ENCODE results near the gene SHMT1. TPM values are rescaled to one million over a fixed set of nuclear protein-coding genes. Genes with fewer than 3 reads are reported as not detected.

SHMT1 gene
- total and polyA plus RNA-seq, 2 donors (not counting 1 experiment from before 2014, with no cell fraction given): 11.9 to 12.6 TPM

GRCh38 chr17:18318771-18319450 lies 44.4 kb downstream of the SHMT1 start:
- Histone ChIP-seq H3K4me1 (ENCODE audit: control insufficient read depth, extremely low read depth, insufficient read depth, low read length) (peaks cover 5% of the 10 kb centered on the region), H4K20me1 (ENCODE audit: control insufficient read depth, extremely low read depth, insufficient read depth, low read length) (no peaks in the 10 kb centered on the region), H2AFZ (ENCODE audit: low read length) (no peak overlapping the region), H3K4me3 (replicated peaks in 1 of 4; ENCODE audit: control extremely low read depth in 1 of 4, insufficient read depth in 1 of 4, low read depth in 3 of 4, low read length in 4 of 4) (peak overlapping the region in 1 of 4 experiments; percentile 35), H3K9me3 (ENCODE audit: control insufficient read depth, insufficient read depth, low read depth, low read length) (no peaks in the 10 kb centered on the region), H3K27ac (ENCODE audit: insufficient read depth, low read length) (no peak overlapping the region), H3K9ac (ENCODE audit: insufficient read depth, low read length) (no peak overlapping the region), H3K4me2 (ENCODE audit: extremely low read depth, insufficient read depth, low read length) (no peak overlapping the region), H3K36me3 (ENCODE audit: control insufficient read depth, insufficient read depth, low read length) (peaks cover 16% of the 10 kb centered on the region), H3K79me2 (ENCODE audit: control insufficient read depth, insufficient read depth, low read length) (peaks cover 59% of the 10 kb centered on the region), H3K27me3 (ENCODE audit: control insufficient read depth, insufficient read depth, low read length) (no peaks in the 10 kb centered on the region)
- no peak for TF ChIP-seq EZH2 (IDR thresholded peaks at IDR 0.05; ENCODE audit: low read length, missing control alignments)
- no peak for TF ChIP-seq CTCF (conservative IDR thresholded peaks at IDR 0.05 in 1 of 2, IDR thresholded peaks at IDR 0.05 in 1 of 2; ENCODE audit: low read depth in 1 of 2, low read length in 2 of 2)
- DNase-seq (ENCODE audit: low read depth in 2 of 2): no peak

GRCh38 chr17:18318117-18318516 lies 45.2 kb downstream of the SHMT1 start:
- H3K27me3 ChIP-seq (ENCODE audit: control insufficient read depth, insufficient read depth, low read length): no peaks in the 10 kb centered on the region
- TF ChIP-seq CTCF (conservative IDR thresholded peaks at IDR 0.05 in 1 of 2, IDR thresholded peaks at IDR 0.05 in 1 of 2; ENCODE audit: low read depth in 1 of 2, low read length in 2 of 2) (no peak), EZH2 (IDR thresholded peaks at IDR 0.05; ENCODE audit: low read length, missing control alignments) (no peak)
- peaks cover 7% of the 10 kb centered on the region for H3K4me1 ChIP-seq (ENCODE audit: control insufficient read depth, extremely low read depth, insufficient read depth, low read length)
- H3K79me2 ChIP-seq (ENCODE audit: control insufficient read depth, insufficient read depth, low read length): peaks cover 67% of the 10 kb centered on the region
- no peaks in the 10 kb centered on the region for H4K20me1 ChIP-seq (ENCODE audit: control insufficient read depth, extremely low read depth, insufficient read depth, low read length)
- peaks cover 11% of the 10 kb centered on the region for H3K36me3 ChIP-seq (ENCODE audit: control insufficient read depth, insufficient read depth, low read length)
- no peaks in the 10 kb centered on the region for H3K9me3 ChIP-seq (ENCODE audit: control insufficient read depth, insufficient read depth, low read depth, low read length)
- DNase-seq (ENCODE audit: low read depth in 2 of 2): no peak
- H3K9ac ChIP-seq (ENCODE audit: insufficient read depth, low read length): no peak overlapping the region
- H3K4me3 ChIP-seq (replicated peaks in 1 of 4; ENCODE audit: control extremely low read depth in 1 of 4, insufficient read depth in 1 of 4, low read depth in 3 of 4, low read length in 4 of 4): peak overlapping the region in 1 of 4 experiments; percentile 39
- peak overlapping the region; percentile 28 for H3K4me2 ChIP-seq (ENCODE audit: extremely low read depth, insufficient read depth, low read length)
- H2AFZ ChIP-seq (ENCODE audit: low read length): no peak overlapping the region
- H3K27ac ChIP-seq (ENCODE audit: insufficient read depth, low read length): no peak overlapping the region

- peak overlapping the region; percentile 91 for H3K9ac ChIP-seq (ENCODE audit: insufficient read depth, low read length)
- no peak for DNase-seq (ENCODE audit: low read depth in 2 of 2)
- H3K36me3 ChIP-seq (ENCODE audit: control insufficient read depth, insufficient read depth, low read length): peaks cover 10% of the 10 kb centered on the region
- no peaks in the 10 kb centered on the region for H4K20me1 ChIP-seq (ENCODE audit: control insufficient read depth, extremely low read depth, insufficient read depth, low read length)
- H3K9me3 ChIP-seq (ENCODE audit: control insufficient read depth, insufficient read depth, low read depth, low read length): no peaks in the 10 kb centered on the region
- no peaks in the 10 kb centered on the region for H3K27me3 ChIP-seq (ENCODE audit: control insufficient read depth, insufficient read depth, low read length)
- no peak overlapping the region for H2AFZ ChIP-seq (ENCODE audit: low read length)
- no peak for TF ChIP-seq CTCF (conservative IDR thresholded peaks at IDR 0.05 in 1 of 2, IDR thresholded peaks at IDR 0.05 in 1 of 2; ENCODE audit: low read depth in 1 of 2, low read length in 2 of 2)
- no peak for TF ChIP-seq EZH2 (IDR thresholded peaks at IDR 0.05; ENCODE audit: low read length, missing control alignments)
- peak overlapping the region; percentile 93 for H3K4me2 ChIP-seq (ENCODE audit: extremely low read depth, insufficient read depth, low read length)
- peak overlapping the region; percentile 96 for H3K27ac ChIP-seq (ENCODE audit: insufficient read depth, low read length)
- peaks cover 87% of the 10 kb centered on the region for H3K79me2 ChIP-seq (ENCODE audit: control insufficient read depth, insufficient read depth, low read length)
- H3K4me1 ChIP-seq (ENCODE audit: control insufficient read depth, extremely low read depth, insufficient read depth, low read length): peaks cover 9% of the 10 kb centered on the region
- H3K4me3 ChIP-seq (replicated peaks in 1 of 4; ENCODE audit: control extremely low read depth in 1 of 4, insufficient read depth in 1 of 4, low read depth in 3 of 4, low read length in 4 of 4): peak overlapping the region; percentile 79 to 96 (median 94)
Measured at GRCh38 chr17:18315961-18316360, 47.4 kb downstream of the SHMT1 start.
